Esophagus muscularis mucosa (tissue), 4 donors: ENCODE measurements around the gene ENOX2.

Experiments
- EP300 ChIP-seq: sonication (generic); formaldehyde crosslinking; IDR thresholded peaks from one replicate; pipeline ENCODE4 v1.6.1; 2017; ENCODE audit warnings: antibody characterized with exemption
- POLR2A ChIP-seq: fragments of 450-650 bp; IDR thresholded peaks from one replicate; pipeline ENCODE4 v1.6.1; 2017; ENCODE audit warnings: antibody characterized with exemption, moderate library complexity, mild to moderate bottlenecking, low read depth
- POLR2AphosphoS5 ChIP-seq, 2 donors: sonication (generic); formaldehyde crosslinking; IDR thresholded peaks; one replicate each; pipeline ENCODE4 v1.6.1; 2017; ENCODE audit warnings: antibody characterized with exemption in 2 of 2
- TF ChIP-seq, protein P1 (sequence below), 3 experiments: fragments of 200-600 bp in 2 of 3; fragments of 450-650 bp in 1 of 3; sonication (generic) in 2 of 3; IDR thresholded peaks; one replicate each; pipeline ENCODE4 v1.5.1; 2017 to 2019; ENCODE audit warnings: antibody characterized with exemption in 3 of 3, mild to moderate bottlenecking in 2 of 3, moderate library complexity in 1 of 3

DNA sequence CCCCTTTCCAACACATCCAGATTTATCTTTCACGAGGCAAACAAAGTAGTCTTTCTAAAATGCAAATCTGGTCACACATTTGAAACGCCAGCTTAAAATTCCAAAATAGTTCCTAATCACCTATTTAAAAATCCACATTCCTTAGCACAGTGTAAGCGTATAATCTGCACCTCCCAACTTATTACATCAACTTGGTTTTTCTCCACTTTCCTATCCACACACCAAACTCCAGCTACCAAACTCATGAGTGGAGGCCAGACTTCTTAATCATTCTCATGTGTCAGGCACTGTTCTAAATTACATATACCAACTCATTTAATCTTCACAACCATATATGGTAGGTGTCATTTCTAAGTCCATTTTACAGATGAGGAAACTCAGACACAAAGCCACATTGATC lies 33.8 kb downstream of the ENOX2 start:
- TF ChIP-seq POLR2A (no peak), POLR2AphosphoS5 (IDR thresholded peaks at IDR 0.05) (no peak), EP300 (no peak)
- TF ChIP-seq, protein P1, sequence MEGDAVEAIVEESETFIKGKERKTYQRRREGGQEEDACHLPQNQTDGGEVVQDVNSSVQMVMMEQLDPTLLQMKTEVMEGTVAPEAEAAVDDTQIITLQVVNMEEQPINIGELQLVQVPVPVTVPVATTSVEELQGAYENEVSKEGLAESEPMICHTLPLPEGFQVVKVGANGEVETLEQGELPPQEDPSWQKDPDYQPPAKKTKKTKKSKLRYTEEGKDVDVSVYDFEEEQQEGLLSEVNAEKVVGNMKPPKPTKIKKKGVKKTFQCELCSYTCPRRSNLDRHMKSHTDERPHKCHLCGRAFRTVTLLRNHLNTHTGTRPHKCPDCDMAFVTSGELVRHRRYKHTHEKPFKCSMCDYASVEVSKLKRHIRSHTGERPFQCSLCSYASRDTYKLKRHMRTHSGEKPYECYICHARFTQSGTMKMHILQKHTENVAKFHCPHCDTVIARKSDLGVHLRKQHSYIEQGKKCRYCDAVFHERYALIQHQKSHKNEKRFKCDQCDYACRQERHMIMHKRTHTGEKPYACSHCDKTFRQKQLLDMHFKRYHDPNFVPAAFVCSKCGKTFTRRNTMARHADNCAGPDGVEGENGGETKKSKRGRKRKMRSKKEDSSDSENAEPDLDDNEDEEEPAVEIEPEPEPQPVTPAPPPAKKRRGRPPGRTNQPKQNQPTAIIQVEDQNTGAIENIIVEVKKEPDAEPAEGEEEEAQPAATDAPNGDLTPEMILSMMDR (IDR thresholded peaks at IDR 0.05) = no peak
